Islet of Langerhans (tissue), 1 donor: ENCODE results near the gene SUPT3H.
"Not testable (repeated sequence)": the region's sequence is repeated elsewhere in the genome, so short reads cannot be mapped to it uniquely, and the experiment has no call there.

Experiments used
- FAIRE-seq: peaks from one replicate; lab custom pipeline; 2011; peaks lifted over from hg19 to GRCh38; lab: Jason Lieb, UNC

SUPT3H gene

GRCh38 chr6:45049188-45049843 is 328.4 kb downstream of the SUPT3H start:
- FAIRE-seq, result no peak

DNA sequence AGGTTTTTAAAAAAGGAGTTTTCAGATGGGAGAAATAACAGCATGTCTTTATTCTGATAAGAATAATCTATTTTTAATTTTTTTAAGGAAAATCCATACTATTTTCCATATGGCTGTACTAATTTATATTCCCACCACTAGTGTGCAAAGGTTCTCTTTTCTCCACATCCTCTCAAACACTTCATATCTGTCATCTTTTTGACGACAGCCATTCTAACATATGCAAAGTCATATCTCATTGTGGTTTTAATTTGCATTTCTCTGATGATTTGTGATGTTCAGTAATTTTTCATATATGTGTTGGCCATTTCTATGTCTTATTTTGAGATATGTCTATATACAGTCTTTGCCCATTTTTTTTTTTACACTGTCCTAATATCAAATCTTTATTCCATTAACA is 330.2 kb downstream of the SUPT3H start:
- no peak for FAIRE-seq

- no peak for FAIRE-seq
Observed at GRCh38 chr6:45045253-45045601, 332.5 kb downstream of the SUPT3H start.

- FAIRE-seq, result no peak
Observed at GRCh38 chr6:45044510-45045252, 333.1 kb downstream of the SUPT3H start.

GRCh38 chr6:45044086-45044485 is 333.6 kb downstream of the SUPT3H start:
- FAIRE-seq, result no peak

DNA sequence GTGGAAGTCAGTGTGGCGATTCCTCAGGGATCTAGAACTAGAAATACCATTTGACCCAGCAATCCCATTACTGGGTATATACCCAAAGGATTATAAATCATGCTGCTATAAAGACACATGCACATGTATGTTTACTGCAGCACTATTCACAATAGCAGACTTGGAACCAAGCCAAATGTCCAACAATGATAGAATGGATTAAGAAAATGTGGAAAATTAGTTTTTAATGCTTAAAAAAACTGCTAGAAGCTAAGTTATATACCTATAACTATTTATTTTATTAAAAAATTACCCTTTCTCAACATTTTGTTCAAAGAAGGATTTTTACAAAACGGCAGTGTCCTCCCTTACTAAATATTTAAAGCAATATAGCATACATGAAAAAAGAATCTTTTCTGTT is 335.1 kb downstream of the SUPT3H start:
- FAIRE-seq, result not testable (repeated sequence)

DNA sequence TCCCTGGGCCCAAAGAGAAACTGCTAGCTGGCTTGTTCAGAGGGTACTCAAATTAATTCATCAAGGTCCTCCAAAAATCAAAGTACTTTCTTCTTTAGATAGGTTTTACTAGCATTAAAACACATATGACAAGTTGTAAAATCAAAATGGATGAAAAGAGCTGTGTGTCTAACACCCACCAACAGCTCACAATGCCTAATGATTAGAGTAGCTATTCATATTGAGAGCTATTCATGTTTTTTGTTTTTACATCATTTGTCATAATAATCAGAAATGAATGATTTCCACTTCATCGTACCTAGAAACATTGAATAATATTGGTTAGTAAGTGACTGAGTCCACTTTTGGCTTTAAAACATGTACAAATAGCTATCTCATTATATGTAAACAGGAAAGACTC is 339.5 kb downstream of the SUPT3H start:
- no peak for FAIRE-seq

DNA sequence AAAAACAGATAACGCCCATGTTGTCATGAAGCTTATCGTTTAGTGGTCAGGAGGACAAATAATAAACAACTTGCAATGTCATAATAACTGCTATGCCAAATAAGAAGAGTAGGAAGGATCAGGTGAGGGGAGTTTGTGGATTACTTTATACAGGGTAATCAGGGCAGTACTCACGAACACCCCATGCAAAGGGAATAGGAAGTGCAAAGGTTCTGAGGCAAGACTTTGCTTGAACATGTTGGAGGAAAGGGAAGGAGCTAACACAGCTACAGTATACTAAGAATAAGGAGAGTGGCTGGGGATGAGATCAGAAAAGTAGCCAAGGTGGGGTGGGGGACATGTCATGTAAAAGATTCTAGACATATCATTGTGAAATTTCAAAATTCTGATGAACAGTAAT is 341.6 kb downstream of the SUPT3H start:
- FAIRE-seq, result no peak

GRCh38 chr6:45032426-45032825 is 345.3 kb downstream of the SUPT3H start:
- FAIRE-seq, result no peak

- FAIRE-seq, result no peak
Observed at GRCh38 chr6:45031601-45032000, 346.1 kb downstream of the SUPT3H start.

DNA sequence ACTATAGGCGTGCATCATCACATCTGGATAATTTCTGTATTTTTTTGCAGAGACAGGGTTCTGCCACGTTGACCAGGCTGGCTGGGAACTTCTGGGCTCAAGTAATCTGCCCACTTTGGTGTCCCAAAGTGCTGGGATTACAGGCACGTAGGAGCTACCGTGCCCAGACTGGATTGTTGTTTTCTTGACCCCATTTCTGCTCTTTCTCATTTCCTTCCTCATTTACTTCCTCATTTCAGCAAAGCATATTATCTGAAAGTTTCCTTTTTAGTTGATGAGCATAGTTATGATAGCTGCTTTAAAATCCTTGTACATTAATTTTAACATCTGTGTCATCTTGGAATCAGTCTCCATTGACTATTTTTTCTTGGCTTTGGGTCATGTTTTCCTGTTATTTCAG is 350.6 kb downstream of the SUPT3H start:
- no peak for FAIRE-seq

GRCh38 chr6:45026003-45026516 is 351.7 kb downstream of the SUPT3H start:
- no peak for FAIRE-seq

DNA sequence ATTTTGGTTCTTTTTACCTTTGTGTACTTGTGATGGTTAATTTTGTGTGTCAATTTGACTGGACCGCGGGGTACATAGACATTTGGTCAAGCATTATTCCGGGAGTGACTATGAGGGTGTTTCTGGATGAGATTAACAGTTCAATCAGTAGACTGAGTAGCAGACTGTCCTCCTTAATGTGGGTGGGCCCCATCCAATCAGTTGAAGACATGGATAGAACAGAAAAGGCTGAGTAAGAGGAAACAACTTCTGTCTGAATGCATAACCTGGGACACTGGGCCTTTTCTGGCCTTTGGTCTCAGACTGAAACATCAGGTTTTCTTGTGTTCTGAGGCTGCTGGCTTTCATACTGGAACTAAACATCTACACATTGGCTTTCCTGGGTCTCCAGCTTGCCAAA is 353.1 kb downstream of the SUPT3H start:
- no peak for FAIRE-seq

GRCh38 chr6:45021676-45022075 is 356.1 kb downstream of the SUPT3H start:
- no peak for FAIRE-seq

DNA sequence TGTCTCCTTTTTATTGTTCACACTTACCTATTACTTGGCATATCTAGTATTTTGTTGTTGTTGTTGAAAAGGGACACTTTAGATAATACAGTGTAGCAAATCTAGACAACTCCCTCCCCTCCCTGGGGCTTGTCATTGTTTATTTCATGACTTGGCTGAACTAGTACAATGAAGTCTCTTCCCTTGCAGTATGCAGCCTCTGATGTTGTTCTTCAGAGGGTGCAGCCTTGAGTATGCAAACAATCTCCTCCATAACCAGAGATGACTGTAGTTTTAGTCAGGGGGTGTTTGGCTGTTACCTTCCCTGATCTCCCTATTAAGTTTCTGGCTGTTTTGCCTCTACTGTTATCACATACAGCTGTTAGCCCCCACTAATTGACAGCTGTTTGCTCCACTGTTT is 365.0 kb downstream of the SUPT3H start:
- FAIRE-seq, result no peak

GRCh38 chr6:45009576-45009975 is 368.2 kb downstream of the SUPT3H start:
- FAIRE-seq, result no peak

- FAIRE-seq, result no peak
Observed at GRCh38 chr6:45006893-45007292, 370.8 kb downstream of the SUPT3H start.

DNA sequence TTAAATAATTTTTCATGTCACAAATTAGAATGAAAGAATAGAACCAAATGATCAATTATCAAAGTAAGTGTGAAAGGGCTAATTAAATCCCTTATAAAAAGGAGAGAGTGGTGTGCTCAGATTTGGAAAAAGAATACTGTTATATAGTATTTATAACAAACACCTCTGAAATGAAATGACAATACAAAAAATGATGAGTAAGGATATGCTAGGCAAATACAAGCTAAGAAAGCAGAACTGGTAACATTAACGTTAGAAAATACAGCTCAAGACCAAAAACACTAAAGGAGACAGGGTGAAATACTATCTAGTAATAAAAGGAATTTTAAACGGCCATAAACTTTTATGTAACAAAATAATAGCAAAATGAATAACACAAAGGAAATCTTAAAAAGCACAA is 373.8 kb downstream of the SUPT3H start:
- no peak for FAIRE-seq

GRCh38 chr6:45003387-45003786 is 374.3 kb downstream of the SUPT3H start:
- no peak for FAIRE-seq

- FAIRE-seq, result no peak
Observed at GRCh38 chr6:45002390-45003105, 375.2 kb downstream of the SUPT3H start.

GRCh38 chr6:45001663-45002062 is 376.1 kb downstream of the SUPT3H start:
- FAIRE-seq, result no peak

- FAIRE-seq, result no peak
Observed at GRCh38 chr6:45000833-45001232, 376.9 kb downstream of the SUPT3H start.

DNA sequence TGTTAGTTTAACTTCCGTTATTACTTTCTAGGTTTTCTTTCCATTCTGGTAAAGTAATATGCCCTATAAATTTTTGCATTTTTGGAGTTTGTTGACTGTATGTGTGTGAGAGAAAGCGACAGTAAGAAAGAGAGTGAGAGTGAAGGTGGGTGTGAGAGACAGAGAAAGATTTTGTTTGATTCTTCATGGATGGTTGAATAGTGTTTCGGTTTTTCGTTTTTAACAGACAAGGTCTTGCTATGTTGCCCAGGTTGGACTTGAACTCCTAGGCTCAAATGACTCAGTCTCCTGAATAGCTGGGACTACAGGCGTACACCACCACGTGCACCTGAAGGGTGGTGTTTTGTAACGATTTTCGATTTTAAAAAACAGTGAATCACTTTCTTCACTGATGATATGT is 378.7 kb downstream of the SUPT3H start:
- no peak for FAIRE-seq
